GM18505 (cell line): ENCODE measurements around the gene OR52I2.
A peak's percentile ranks its signal among the peaks of the same experiment; 100 is the strongest.

Experiments
- ATAC-seq: cut with Tn5 transposase; IDR thresholded peaks from one replicate; pipeline ENCODE4 v1.9.1; 2021; ENCODE audit not compliant: unreplicated experiment
- POLR2A ChIP-seq: IDR thresholded peaks from 4 replicates; pipeline ENCODE4 v1.6.1; 2011; ENCODE audit warnings: borderline replicate concordance; ENCODE audit not compliant: insufficient read depth, insufficient read length; ENCODE audit errors: extremely low read depth

OR52I2 gene

DNA sequence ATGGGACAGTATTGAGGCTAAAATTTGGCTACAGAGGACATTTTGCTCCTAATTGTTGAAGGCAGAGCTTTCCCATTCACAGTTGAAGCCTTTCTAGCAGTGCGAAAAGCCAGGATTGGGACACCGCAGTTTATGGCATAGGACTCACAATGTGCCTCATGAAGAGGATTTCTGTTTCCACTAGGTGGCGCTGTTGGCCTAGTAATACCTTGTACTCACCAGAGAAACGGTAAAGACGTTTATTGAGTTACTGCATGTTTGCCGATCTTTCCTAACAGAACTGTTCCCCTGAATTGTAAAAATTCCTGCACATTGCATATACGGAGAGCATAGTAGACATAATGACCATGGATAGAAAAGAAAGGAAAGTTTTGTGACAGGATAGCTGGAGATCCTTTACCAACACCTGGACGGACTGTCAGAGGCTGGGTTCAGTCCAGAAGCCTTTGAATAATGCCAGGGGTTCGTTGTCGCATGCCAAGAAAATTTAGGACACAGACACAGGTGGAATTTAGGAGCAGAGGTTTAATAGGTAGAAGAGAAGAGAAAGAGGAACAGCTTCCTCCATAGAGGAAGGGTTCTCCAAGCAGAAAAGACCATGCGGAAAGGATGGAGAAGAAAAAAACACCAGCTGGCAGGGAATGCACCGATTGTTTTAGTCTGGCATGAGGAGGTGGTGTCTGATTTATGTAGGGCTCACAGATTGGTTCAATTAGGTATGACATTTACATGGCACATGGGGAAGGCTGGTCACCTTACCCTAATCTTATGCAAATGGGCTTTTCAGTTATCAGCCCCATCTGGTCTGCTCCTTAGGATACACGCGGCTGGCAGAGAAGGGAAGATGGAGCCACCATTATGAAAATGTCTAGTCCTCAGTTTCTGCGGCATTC, 44.9 kb downstream of the OR52I2 start:
- TF ChIP-seq POLR2A, result no peak
- ATAC-seq, result no peak

DNA sequence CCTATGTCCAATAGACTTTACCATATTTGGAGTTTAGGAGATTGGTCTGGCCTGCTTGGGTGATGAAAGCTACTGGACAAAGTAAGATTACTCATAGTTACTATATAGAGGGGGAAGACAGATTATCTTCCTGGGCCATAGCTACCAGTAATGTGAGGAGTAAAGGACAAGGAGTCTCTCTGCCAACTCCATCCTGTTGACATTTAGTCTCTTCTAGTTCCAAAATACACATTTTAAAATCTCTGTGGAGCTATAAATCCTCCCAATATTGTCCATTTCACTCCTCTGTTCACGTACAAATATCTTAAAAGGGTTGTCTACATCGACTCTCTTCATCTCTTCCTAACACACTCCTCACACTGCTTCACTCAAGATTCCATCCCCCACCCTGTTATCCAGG, 54.6 kb downstream of the OR52I2 start:
- ATAC-seq, result no peak
- no peak for TF ChIP-seq POLR2A

DNA sequence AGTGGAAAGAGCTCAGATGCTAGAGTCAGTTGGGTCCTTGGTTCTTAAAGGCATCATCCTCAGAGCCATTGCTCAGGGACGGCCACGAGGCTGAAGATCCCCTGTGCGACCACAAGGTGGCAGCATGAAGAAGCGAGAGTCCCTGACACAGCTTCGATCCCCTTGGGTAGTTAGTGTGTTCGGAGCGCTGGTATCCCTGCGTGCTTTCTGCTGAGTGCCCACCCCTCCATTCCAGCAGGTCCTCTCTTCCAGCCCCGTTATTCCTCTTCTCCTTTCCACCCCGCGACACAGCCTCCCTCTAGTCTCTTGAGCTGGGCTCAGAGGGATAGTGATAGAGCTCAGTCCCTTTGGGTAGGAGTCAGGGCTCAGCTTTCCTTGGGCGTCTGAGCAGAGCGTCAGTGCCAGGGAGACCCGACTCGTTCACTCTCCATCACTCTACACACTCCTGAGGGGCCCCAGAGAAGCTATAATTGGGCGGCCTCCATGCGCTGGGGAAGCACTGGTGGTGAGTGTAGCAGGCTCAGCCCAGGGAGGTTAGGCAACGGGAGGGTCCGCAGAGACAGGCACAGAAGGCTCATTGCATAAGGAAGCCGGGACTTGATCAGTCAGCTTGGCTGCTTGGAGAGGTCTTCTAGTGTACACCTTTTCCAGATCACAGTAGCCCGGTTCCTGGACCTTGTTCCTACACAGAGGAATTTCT, 55.6 kb downstream of the OR52I2 start, which contains the start of gene OR51D1:
OR51D1 (plus strand) TSS at position 516 of the 700 bp plus-strand sequence. CDS start 2,314 bp downstream, outside the sequence.
- peak; percentile 95 for ATAC-seq

DNA sequence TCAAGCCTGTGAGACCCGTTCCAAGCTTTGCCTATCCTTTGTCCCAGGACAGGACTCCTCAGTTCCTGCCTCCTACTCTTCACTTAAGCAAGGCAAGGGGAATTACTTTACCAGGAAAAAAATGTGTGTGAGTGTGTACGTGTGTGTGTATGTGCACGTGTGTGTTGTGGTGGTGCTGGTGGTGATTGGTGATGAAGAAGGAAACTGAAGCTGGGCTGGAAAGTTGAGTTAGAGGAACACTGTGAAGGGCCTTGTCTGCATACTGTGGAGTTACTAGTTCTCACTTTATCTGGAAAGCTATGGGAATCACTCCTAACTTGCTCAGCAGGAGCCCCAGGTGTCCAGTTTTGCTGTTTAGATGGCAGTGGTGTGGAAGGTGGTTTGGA, 56.1 kb downstream of the OR52I2 start:
- TF ChIP-seq POLR2A, result no peak
- ATAC-seq, result no peak

More for the DNA sequence above, 55.6 kb downstream of the OR52I2 start, which contains the start of gene OR51D1:
- TF ChIP-seq POLR2A, result no peak

DNA sequence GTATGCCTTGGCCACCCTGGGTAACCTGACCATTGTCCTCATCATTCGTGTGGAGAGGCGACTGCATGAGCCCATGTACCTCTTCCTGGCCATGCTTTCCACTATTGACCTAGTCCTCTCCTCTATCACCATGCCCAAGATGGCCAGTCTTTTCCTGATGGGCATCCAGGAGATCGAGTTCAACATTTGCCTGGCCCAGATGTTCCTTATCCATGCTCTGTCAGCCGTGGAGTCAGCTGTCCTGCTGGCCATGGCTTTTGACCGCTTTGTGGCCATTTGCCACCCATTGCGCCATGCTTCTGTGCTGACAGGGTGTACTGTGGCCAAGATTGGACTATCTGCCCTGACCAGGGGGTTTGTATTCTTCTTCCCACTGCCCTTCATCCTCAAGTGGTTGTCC, 58.4 kb downstream of the OR52I2 start:
- no peak for ATAC-seq
- no peak for TF ChIP-seq POLR2A

DNA sequence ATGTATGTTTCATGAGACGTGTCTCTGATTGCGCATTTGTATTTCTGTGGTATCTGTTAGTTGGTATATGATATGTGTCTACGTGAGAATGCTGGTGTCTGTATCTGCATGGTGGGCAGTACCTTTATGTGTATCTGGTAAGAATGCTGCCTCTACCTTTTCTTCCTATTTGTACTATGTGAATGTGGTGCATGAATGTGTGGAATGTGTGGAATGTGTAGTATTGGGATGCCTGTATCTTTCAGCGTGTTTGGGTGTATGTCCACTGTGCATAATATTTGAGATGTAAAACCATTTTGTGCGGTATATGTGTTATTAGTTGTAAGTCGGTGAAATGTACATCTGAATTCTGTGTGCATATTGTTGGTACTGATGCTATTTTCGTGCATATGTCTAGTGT, 60.0 kb downstream of the OR52I2 start:
- no peak for TF ChIP-seq POLR2A
- ATAC-seq, result no peak

DNA sequence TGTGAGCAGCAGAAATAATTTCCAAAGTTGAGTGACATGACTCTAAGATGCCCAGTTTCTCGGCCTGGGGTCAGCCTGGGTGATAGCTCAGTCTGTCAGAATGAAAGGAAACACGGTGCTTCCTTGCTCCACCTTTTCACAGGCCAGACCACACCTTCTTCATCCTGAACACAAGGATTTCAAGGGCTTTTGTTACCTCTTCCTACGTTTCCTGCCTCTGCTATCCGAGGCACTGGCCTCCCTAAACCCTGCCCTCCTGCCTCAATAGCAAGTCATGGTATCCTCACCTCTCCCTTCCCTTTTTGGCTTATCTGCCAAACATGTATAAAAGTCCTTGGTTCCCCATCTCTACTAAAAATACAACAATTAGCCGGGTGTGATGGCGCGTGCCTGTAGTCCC, 60.5 kb downstream of the OR52I2 start:
- ATAC-seq, result no peak
- TF ChIP-seq POLR2A, result no peak
